Kidney (tissue), 14 donors: Measurements from ENCODE around the gene PTGES. TPM values are rescaled to one million over a fixed set of nuclear protein-coding genes. Genes with fewer than 3 reads are reported as not detected.
A peak's percentile ranks its signal among the peaks of the same experiment; 100 is the strongest.

ENCODE experiments used
- DNase-seq, 5 donors: peaks; one replicate each; pipeline ENCODE4 v3.0.0-alpha.2; 2013 to 2020
- FAIRE-seq: peaks from 2 replicates; lab custom pipeline; 2012; peaks lifted over from hg19 to GRCh38; lab: Jason Lieb, UNC
- H3K27ac ChIP-seq, 2 donors: one replicate each; pipeline ENCODE4 v1.7.0; 2013; ENCODE audit warnings: low read depth in 2 of 2, low read length in 2 of 2, inconsistent platforms in 1 of 2
- H3K27me3 ChIP-seq: one replicate; pipeline ENCODE4 v1.7.1; 2013; ENCODE audit warnings: low read length, inconsistent platforms; ENCODE audit not compliant: control insufficient read depth, insufficient read depth
- H3K36me3 ChIP-seq, 3 donors: one replicate each; pipeline versions ENCODE4 v1.7.0 to v1.7.1; 2013; ENCODE audit warnings: low read length in 3 of 3, control low read depth in 1 of 3, inconsistent platforms in 1 of 3; ENCODE audit not compliant: insufficient read depth in 3 of 3, control insufficient read depth in 2 of 3
- H3K4me1 ChIP-seq, 3 donors: one replicate each; pipeline versions ENCODE4 v1.7.0 to v1.7.1; 2013; ENCODE audit warnings: low read length in 3 of 3, inconsistent platforms in 1 of 3, low read depth in 1 of 3; ENCODE audit not compliant: control insufficient read depth in 2 of 3, insufficient read depth in 2 of 3
- H3K4me3 ChIP-seq, 3 donors: one replicate each; pipeline versions ENCODE4 v1.7.0 to v1.8.1; 2013; ENCODE audit warnings: low read length in 3 of 3, control low read depth in 1 of 3, inconsistent platforms in 1 of 3
- H3K9ac ChIP-seq, 3 donors: one replicate each; pipeline versions ENCODE4 v1.7.0 to v1.7.1; 2013; ENCODE audit warnings: low read length in 3 of 3, control low read depth in 1 of 3, inconsistent platforms in 1 of 3
- H3K9me3 ChIP-seq, 3 donors: one replicate each; pipeline versions ENCODE4 v1.7.0 to v1.7.1; 2013; ENCODE audit warnings: low read length in 3 of 3, control low read depth in 1 of 3, inconsistent platforms in 1 of 3; ENCODE audit not compliant: control insufficient read depth in 2 of 3, insufficient read depth in 1 of 3
- intact Hi-C: fragments of 100-400 bp; cut with DNase I; formaldehyde crosslinking; loops from one replicate; pipeline ENCODE4 v1.11.1; 2022
- polyA plus RNA-seq: library from polyadenylated mRNA; stranded (reverse); fragments of 350-450 nt; fragmentation: Illumina TruSeq; extraction: RNeasy Lipid Tissue Mini Kit (QIAGEN cat#74804); gene quantifications from one replicate; pipeline ENCODE4 v1.2.3, GENCODE V29; 2014; ENCODE audit warnings: low read depth, low replicate concordance; ENCODE audit not compliant: insufficient read depth
- total RNA-seq: library from RNA; stranded (reverse); fragmentation: NEBNext Ultra II Directional; extraction: Animal tissue kit (Norgen Biotek cat#: 25700); gene quantifications from one replicate; pipeline ENCODE4 v1.2.1, GENCODE V29; 2021
- TF ChIP-seq, protein P1 (sequence below): IDR thresholded peaks from 3 replicates; pipeline ENCODE4 v1.5.1; 2012; ENCODE audit warnings: mild to moderate bottlenecking, moderate library complexity, borderline replicate concordance; ENCODE audit not compliant: insufficient read depth; ENCODE audit errors: extremely low read depth
- donor health status: control.
- donor health status: control.
- donor health status: control.
- donor health status: control.
- donor health status: control.
- donor health status: DM: yes; HTN: yes; CAD: no.
- donor health status: Normal renal cell carcinoma (clear cell type).

PTGES gene
- total and polyA plus RNA-seq, 2 donors from 2014 or later = 8.1 to 8.9 TPM

DNA sequence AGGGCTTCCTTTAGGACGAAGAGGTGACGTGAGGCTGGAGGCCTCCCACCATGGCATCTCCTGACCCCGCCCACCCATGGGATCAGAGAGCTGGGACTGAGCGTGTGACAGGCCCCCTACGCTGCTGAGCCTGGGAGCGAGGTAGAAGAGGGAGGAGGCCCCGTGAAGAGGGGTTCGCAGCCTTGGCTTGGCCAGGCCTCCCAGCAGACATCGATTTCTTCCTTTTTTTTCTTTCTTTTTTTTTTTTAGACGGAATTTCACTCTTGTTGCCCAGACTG lies 39.5 kb downstream of the PTGES start:
- Histone ChIP-seq H3K27me3 (no peaks in the 10 kb centered on the region), H3K9me3 (no peaks in the 10 kb centered on the region), H3K4me3 (no peak overlapping the region), H3K9ac (no peak overlapping the region), H3K4me1 (peaks cover 0 to 5% (median 0%) of the 10 kb centered on the region in 3 donors), H3K36me3 (no peaks in the 10 kb centered on the region), H3K27ac (no peak overlapping the region)
- intact Hi-C loops = no loop called here
- DNase-seq (no peak), FAIRE-seq (no peak)
- TF ChIP-seq, protein P1, sequence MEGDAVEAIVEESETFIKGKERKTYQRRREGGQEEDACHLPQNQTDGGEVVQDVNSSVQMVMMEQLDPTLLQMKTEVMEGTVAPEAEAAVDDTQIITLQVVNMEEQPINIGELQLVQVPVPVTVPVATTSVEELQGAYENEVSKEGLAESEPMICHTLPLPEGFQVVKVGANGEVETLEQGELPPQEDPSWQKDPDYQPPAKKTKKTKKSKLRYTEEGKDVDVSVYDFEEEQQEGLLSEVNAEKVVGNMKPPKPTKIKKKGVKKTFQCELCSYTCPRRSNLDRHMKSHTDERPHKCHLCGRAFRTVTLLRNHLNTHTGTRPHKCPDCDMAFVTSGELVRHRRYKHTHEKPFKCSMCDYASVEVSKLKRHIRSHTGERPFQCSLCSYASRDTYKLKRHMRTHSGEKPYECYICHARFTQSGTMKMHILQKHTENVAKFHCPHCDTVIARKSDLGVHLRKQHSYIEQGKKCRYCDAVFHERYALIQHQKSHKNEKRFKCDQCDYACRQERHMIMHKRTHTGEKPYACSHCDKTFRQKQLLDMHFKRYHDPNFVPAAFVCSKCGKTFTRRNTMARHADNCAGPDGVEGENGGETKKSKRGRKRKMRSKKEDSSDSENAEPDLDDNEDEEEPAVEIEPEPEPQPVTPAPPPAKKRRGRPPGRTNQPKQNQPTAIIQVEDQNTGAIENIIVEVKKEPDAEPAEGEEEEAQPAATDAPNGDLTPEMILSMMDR = no peak

DNA sequence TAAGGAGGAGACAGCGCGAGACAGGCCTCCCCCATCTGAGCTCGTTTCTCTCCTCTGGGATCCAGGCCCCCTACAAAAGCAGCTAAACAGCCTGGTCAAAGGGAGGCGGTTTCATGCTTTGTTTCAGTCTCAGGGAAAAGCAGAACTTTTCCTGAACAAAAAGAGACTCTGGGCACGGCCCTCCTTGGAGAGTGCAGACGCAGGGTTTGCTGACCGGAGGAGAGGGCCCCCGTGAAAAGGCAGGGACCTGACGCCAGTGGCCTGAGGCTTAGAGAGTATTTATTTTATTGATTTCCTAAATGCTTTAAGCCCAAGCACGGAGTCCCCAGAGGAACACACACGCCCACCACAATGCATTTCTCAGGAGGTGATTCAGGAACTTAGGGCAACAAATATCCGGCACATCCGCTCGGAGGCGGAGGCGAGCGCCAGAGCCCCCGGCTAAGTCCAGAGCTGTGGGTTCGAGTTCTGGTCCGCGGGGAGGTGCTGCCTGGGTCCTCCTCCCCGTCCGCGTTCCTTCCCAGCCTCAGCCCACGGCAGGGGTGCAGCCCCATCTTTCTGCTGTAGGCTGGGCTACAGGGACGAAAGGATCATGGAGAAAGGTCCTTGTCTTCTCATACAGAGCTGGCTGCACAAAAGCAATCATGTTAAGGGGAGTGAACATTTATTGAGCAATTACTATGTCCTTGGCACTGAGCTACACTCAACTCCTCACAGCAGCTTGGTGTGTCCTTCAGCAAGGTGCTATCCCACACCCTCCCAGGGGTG lies 40.0 kb downstream of the PTGES start:
- TF ChIP-seq, protein P1 = no peak
- peak overlapping the region in 1 of 3 donors; percentile 12 for H3K9ac ChIP-seq
- H3K9me3 ChIP-seq = no peaks in the 10 kb centered on the region
- H3K4me3 ChIP-seq = no peak overlapping the region
- DNase-seq (peak in 2 of 5 donors; percentile 32 to 60), FAIRE-seq (no peak)
- no peaks in the 10 kb centered on the region for H3K36me3 ChIP-seq
- H3K27me3 ChIP-seq = no peaks in the 10 kb centered on the region
- H3K27ac ChIP-seq = no peak overlapping the region
- peaks cover 0 to 5% (median 0%) of the 10 kb centered on the region in 3 donors for H3K4me1 ChIP-seq
- intact Hi-C loops = no loop called here

DNA sequence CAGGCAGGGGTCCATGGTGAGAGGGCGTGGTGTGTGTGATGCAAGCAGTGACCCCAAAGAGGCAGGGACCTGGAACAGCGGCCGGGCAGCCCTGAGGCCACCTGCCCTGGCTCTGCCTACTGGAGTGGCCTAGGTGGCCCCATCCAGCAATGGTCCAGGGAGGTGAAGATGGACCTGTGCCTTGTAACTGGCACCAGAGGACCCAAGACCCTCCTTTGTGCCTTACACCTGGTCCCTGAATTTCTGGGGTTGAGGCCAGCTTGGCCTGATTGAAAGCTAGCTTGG lies 42.7 kb downstream of the PTGES start:
- no peak overlapping the region for H3K27ac ChIP-seq
- no peaks in the 10 kb centered on the region for H3K27me3 ChIP-seq
- no peak for FAIRE-seq
- no peak overlapping the region for H3K4me3 ChIP-seq
- intact Hi-C loops = no loop called here
- peak overlapping the region in 1 of 3 donors; percentile 19 for H3K9ac ChIP-seq
- no peaks in the 10 kb centered on the region for H3K9me3 ChIP-seq
- DNase-seq = no peak
- TF ChIP-seq, protein P1 = no peak
- no peaks in the 10 kb centered on the region for H3K36me3 ChIP-seq
- H3K4me1 ChIP-seq = peaks cover 0 to 5% (median 0%) of the 10 kb centered on the region in 3 donors
